ENCODE results near the gene C4orf50.

The C4orf50 gene

GRCh38 chr4:5887361-5888221 is 130.6 kb downstream of the C4orf50 start:
- Histone ChIP-seq H3K9me3 (no peaks in the 10 kb centered on the region), H3K36me3 (no peaks in the 10 kb centered on the region), H3K27ac (no peak overlapping the region), H3K27me3 (peaks cover 0 to 79% of the 10 kb centered on the region in 2 donors), H3K4me3 (peak overlapping the region; percentile 9 to 48), H3K4me1 (peaks cover 0 to 36% (median 23%) of the 10 kb centered on the region in 4 donors)
- no peak for DNase-seq
- intact Hi-C loops (cut with DNase I; ENCODE audit: low total_unique reads): no loop called here
- TF ChIP-seq CTCF (IDR thresholded peaks at IDR 0.05): no peak

- no peak overlapping the region for H3K27ac ChIP-seq
- intact Hi-C loops (cut with DNase I; ENCODE audit: low total_unique reads): no loop called here
- TF ChIP-seq CTCF (IDR thresholded peaks at IDR 0.05): no peak
- H3K9me3 ChIP-seq: no peaks in the 10 kb centered on the region
- H3K27me3 ChIP-seq: peaks cover 0 to 74% of the 10 kb centered on the region in 2 donors
- no peak overlapping the region for H3K4me3 ChIP-seq
- peaks cover 0 to 30% (median 23%) of the 10 kb centered on the region in 4 donors for H3K4me1 ChIP-seq
- H3K36me3 ChIP-seq: no peaks in the 10 kb centered on the region
- no peak for DNase-seq
Measured at GRCh38 chr4:5887011-5887360, 131.2 kb downstream of the C4orf50 start.

GRCh38 chr4:5885733-5886132 is 132.5 kb downstream of the C4orf50 start:
- intact Hi-C loops (cut with DNase I; ENCODE audit: low total_unique reads): no loop called here
- Histone ChIP-seq H3K4me1 (peaks cover 0 to 29% (median 23%) of the 10 kb centered on the region in 4 donors), H3K27ac (no peak overlapping the region), H3K4me3 (no peak overlapping the region), H3K27me3 (peaks cover 0 to 62% of the 10 kb centered on the region in 2 donors), H3K36me3 (no peaks in the 10 kb centered on the region), H3K9me3 (no peaks in the 10 kb centered on the region)
- TF ChIP-seq CTCF (IDR thresholded peaks at IDR 0.05): no peak
- DNase-seq: no peak

- Histone ChIP-seq H3K27me3 (peaks cover 0 to 53% of the 10 kb centered on the region in 2 donors), H3K27ac (no peak overlapping the region), H3K4me3 (no peak overlapping the region), H3K36me3 (no peaks in the 10 kb centered on the region), H3K9me3 (no peaks in the 10 kb centered on the region), H3K4me1 (peaks cover 0 to 20% (median 16%) of the 10 kb centered on the region in 4 donors)
- intact Hi-C loops (cut with DNase I; ENCODE audit: low total_unique reads): no loop called here
- DNase-seq: no peak
- no peak for TF ChIP-seq CTCF (IDR thresholded peaks at IDR 0.05)
Measured at GRCh38 chr4:5884796-5885195, 133.4 kb downstream of the C4orf50 start.

- Histone ChIP-seq H3K27ac (no peak overlapping the region), H3K4me1 (peaks cover 0 to 18% (median 16%) of the 10 kb centered on the region in 4 donors), H3K9me3 (no peaks in the 10 kb centered on the region), H3K4me3 (no peak overlapping the region), H3K27me3 (peaks cover 0 to 48% of the 10 kb centered on the region in 2 donors), H3K36me3 (no peaks in the 10 kb centered on the region)
- no peak for DNase-seq
- no peak for TF ChIP-seq CTCF (IDR thresholded peaks at IDR 0.05)
- intact Hi-C loops (cut with DNase I; ENCODE audit: low total_unique reads): no loop called here
Measured at GRCh38 chr4:5883916-5884315, 134.3 kb downstream of the C4orf50 start.
